T-helper 9 cell (primary cell): ENCODE data around the gene ABHD10.

Experiments used
- DNase-seq: peaks from one replicate; pipeline ENCODE4 v3.0.0-alpha.2; 2020
- total RNA-seq, 2 donors: gene quantifications; one replicate each; lab custom pipeline; 2026; lab: John Stamatoyannopoulos, UW

Gene ABHD10
- total RNA-seq = 16.2 to 31.3 reads per million in 2 donors

DNA sequence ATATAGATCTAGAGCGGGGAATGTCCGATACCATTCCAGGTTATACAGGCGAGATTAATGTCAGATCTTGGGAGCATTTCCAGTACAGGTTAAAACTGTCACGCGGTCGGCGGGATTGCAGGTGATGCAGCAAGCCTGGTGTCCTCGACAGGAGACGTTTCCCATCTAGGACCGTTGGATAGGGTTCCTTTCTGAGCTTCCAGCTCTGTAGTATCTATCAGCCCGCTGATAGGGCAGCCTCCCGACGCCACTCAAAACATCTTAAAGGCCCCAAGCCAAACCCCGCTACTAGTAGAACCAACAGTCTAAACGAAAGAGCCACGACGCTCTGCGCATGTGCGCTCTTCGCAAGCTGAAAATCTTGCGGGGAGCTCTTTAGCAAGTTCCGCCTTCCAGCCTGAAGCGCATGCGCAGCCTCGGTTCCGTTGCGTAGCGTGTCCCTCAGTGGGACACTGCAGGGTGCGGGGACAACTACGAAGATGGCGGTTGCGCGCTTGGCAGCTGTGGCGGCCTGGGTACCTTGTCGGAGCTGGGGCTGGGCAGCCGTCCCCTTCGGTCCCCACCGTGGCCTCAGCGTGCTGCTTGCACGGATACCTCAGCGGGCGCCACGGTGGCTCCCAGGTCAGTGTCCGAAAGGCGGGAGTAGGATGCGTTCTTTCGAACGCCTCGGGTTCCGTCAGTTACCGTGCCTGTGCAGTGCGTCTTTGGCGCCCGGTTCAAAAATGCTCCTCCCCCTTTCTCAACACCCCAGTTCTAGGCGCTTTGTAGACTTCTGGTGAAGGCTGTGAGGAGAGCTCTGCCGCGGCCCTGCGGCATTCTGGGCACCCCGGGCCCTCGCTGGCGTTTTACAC is at the start of gene ABHD10:
Gene ABHD10 (plus strand): TSS at position 444 of the 851 bp plus-strand sequence. CDS start 36 bp downstream, at position 480.
- DNase-seq = peak; percentile 92

DNA sequence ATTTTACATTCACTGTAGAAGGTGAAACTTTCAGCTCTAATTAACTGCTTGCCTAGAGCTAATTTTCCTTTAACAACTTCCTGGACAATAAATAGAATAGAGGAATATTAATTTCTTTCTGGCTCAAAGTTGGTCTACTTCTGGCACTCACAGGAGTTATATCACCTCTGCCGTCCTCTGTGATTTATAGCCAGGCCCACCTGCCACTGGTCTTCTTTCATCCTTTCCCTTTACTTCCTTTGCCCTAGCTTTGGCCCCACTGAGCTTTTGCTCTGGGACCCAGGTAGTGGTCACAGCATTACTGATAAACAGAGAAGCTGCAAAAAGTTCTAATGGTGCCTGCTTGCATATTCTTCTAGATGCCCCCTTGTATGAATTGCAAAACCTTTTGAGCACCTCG is 49.3 kb upstream of the ABHD10 start:
- DNase-seq = no peak

DNA sequence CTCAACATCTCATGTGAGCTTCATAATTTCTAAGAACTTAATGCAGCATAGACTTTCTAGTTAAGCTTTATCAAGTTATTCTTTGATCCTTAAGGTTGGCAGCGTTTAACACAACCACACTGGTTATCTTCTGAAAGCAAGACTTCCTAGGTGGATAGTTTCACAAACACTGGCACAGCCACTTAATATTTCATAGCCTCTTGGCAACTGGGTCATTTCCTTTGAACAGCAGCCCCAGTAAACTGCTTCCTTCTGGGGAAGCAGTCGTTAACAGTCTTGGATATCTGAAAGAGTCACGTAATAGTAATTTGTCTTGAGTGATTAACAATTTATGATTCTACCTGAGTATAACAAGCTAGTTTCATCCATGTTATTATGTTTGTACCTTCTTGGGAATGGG is 45.9 kb upstream of the ABHD10 start:
- DNase-seq = no peak

DNA sequence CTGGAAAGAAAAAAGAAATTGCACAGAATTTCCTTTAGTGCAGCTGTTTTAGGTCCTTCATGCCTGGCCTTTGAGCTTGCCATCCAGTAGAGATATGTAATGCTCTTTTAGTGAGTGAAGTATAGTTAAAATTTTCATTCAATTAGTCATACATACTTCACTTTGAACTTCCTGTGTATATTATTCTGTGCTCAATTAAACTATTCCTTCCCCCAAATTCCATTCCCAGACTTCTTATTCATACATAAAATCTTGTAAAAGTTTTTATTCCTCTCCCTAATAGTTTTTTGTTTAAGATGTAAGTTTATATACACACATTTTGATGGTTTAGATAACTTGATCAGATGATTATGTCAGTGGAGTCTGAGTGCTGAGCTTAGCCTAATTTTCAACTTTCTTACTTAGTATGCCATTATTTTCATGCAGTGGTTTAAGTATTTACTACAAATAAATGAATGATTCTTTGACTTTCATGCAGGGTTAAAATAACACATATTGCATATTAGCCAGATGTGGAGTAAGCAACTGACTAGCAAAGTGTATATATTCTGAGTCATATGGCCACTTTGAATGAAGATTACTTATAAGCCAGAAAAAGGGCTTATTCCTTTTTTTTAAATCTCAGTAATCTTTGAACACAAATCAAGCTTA is 42.5 kb upstream of the ABHD10 start:
- no peak for DNase-seq

DNA sequence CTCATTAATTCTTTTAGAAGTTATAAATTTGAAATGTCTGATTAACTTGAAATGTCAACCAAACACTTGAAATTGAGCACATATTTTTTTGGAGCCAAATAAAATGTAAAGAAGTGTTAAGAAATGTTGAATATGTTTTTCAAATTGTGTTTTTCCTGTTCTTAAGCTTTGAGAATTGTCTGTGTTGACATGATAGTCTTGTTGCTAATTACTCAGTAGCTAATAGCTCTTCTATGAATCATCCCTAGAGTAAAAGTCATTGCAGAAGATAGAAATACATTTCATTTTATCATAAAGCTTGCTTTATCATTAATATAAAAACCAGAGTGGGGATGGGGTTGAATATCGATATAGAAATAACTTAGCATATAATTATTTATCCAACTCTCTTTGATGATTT is 41.9 kb upstream of the ABHD10 start:
- DNase-seq = no peak

DNA sequence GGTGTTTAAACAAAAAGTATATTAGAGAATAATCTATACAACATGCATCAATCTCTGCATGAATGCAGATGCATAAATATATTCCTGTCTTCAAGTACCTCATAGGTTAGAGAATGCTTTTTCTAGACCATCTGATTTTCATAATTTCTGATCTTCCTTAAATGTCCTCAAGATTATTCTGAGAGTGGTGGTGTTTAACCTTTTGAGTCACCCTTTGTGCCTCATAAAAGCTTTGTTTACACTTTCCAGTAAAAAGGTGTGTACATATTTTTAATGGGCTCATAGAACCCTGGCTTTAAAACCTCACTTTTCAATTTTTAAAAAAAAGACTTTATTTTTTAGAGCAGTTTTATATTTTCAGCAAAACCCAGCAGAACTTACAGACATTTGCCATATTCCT is 41.0 kb upstream of the ABHD10 start:
- DNase-seq = no peak

DNA sequence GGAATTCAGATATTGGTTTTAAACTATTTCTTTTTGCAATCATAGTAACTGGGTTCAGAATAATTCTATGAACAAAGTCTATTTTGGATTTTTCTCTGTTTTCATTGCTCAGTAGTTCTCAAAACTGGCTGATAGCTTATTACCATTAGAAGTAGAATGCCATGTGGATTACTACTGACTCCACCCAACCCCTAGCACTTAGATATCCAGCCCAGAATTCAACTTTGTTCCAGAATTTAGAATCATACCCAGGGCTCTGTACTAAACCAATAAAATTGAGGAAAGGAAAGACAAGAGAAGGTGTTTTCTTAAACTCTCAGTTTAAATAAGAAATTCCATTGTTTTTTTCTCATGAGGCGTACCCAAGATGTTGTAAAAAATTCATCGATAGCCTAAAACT is 39.0 kb upstream of the ABHD10 start:
- DNase-seq = no peak

DNA sequence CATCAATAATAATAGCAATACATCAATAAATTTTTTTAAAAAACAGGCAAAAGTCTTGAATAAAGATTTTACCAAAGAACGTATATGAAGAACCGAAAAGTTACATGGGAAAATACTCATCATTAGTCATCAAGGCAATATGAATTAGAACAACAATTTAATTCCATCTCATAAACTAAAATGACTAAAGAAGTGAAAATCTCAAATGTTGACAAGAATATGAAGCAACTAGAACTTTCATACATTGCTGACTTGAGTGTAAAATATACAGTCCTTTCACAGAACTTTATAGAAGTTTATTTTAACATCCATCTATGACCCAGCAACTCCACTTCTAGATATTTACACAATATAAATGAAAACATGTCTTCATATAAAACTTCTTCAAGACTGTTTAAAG is 35.3 kb upstream of the ABHD10 start:
- DNase-seq = no peak

DNA sequence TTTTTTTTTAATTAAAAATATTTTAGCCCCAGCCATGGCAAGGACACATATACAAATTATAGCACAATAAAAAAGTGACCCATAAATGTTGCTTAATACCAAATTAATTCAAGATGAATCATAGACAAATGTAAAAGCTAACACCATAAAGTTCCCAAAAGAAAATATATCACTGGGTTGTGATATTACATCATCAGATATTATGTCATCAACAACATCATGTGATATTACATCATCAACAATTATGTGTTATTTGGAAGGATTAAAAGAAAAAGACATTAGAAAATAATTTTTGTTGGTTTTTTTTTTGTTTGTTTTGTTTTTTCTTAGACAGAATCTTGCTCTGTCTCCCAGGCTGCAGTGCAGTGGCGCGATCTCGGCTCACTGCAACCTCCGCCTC is 34.5 kb upstream of the ABHD10 start:
- DNase-seq = no peak

DNA sequence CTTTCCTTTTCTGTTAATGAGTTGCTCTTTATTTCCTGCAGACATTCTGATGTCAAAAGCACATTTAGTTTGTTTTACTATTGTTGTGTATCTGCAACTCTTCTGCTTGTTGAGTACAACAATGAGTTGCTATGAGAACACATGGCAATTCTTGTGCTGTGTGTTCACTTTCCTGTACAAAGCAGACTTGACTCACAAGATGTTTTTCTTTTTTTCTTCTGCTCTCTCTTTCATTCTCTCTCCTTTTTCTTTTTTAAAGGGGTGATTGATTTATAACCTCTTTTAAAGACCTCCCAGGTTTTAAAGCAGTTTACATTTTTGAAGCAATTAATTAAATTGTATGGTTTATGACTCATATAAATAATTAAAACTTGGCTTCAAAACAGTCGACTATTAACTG is 31.6 kb upstream of the ABHD10 start:
- DNase-seq = no peak

DNA sequence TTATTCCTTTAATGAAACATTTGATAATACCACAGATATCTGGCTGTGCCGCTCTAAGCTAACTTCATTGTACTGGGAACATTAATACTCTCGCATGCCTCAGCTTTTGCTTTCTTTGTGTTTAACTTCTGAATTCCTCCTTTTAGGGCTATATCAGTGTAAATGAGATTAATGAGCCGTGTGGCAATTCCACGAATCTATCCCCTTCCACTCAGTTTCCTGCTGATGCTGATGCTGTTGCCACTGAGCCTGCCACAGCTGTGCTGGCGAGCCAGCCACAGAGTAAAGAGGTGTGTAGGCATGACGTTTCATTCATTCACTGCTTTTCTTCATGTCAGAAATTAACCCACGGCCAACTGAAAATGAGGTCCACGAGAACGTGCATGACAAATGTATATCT is 30.0 kb upstream of the ABHD10 start:
- no peak for DNase-seq

DNA sequence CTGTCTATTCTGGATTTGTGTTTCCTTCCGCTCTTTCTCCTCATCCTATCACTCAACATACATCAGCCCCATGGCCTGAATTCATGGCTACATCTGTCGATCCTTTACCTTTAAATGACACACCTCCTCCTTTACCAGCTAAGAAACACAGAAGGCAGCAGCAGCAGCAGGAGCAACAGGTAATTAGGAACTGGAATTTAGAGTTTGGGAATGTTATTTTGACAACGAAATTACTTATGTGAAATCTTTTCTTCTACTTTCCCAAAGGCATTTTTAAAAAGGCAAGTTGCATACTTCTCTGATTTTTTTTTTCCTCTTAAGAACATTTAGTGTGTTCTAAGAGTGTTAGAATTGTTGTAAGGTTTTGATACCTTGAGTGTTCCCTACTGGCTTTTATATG is 29.1 kb upstream of the ABHD10 start:
- DNase-seq = no peak

DNA sequence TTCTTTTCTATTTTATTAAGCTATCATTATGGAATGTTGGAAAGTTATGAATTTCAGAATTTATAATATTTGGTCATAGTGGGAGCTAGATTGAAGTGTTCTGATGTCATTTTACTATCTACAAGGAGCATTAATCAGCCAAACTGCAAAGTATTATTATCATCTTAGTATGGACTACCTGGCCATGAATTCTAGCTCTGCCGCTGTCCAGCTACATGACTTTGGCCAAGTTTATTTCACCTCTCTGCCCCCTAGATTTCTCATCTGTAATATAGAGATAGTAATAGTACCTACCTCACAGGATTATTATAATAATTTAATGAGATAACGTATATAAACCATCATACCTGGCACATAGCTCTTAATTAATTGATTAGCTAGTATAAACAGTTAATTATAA is 27.8 kb upstream of the ABHD10 start:
- DNase-seq = no peak

DNA sequence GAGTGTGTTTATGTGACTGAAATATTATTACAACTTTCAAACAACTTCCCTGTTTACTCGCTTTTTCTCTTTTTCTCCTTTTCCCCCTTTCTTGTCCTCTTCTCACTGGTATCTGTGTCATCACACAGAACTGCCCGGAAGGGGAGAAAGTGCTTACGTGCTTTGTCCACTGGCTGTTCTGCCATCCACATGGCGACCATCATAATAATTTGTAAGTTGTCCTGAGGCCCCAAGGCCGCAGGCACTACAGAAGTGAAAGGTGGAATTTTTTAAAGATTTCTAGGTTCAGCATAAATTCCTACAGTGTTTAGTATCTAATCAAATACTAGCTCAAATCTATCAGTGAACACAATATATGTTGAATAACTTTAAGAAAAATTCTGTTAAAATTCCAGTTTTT is 26.7 kb upstream of the ABHD10 start:
- DNase-seq = no peak

DNA sequence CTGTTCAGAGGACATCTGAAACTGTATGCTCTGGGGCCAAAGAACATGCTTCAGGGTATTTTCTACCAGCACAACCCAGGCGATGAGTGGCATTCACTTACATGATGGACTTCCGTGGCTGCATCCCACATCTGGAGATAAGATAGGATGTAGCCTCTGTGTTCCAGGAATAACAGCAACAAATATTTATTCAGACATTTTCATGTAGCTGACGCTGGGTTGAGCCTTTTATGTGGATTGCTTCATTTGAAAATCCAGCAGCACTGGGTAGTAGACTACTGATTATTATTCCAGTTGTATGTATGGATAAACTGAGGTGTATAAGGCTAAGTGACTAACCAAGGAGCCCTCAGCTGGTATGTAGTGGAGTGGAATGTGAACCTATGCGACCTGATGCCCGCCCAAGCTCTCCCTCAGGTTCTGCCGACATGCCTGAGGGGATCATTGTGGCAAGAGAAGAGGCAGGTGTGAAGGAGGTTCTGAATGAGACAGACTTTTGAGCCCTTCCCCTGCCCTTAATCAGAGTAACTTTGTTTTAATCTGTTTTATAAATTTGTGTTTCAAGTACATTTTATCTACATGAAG is 25.9 kb upstream of the ABHD10 start:
- DNase-seq = no peak

DNA sequence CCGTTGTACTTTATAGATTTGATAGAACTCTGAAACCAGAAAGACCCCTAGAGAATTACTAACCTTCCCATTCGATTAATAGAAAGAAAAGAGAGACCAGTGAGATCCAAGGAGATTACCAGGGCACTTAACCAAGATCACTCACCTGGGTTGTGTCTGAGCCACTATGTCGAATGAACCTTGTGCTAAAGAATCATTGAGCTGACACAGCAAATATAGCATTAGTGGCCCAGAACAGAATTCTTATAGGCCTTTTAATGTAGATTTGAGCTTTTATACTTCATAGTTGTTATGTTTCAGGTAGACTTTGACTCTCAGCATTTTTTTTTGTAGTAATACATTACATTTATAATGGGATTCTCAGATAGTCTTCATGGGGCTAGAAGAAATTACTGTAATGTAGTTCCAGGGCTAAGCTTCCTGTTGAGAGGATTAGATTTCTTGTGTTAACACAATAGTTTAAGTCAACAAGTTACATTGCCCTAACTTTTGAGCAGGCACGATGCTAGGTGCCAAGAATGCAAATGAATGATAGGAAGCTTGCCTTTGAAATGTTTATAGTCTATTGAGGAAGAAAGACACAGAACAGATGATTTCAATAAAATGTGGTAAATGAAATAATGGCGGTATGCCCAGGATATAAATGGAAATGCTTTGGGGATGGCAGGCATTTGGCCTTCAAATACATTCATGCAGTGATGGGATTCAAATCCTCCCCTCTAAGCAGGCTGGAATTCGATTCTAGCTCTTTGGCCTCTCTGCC is 24.4 kb upstream of the ABHD10 start:
- DNase-seq = no peak

DNA sequence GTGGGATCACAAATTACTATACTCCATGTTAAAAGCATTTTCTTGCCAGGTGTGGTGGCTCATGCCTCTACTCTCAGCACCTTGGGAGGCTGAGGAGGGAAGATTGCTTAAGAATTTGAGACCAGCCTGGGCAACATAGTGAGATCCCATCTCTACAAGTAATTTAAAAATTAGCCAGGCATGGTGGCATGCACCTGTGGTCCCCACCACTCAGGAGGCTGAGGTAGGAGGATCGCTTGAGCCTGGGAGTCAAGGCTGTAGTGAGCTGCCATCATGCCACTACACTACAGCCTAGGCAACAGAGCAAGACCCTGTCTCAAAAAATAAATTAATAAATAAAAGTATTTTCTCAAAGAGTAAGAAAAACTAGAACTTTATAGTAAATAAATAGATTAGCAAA is 22.9 kb upstream of the ABHD10 start:
- DNase-seq = no peak

DNA sequence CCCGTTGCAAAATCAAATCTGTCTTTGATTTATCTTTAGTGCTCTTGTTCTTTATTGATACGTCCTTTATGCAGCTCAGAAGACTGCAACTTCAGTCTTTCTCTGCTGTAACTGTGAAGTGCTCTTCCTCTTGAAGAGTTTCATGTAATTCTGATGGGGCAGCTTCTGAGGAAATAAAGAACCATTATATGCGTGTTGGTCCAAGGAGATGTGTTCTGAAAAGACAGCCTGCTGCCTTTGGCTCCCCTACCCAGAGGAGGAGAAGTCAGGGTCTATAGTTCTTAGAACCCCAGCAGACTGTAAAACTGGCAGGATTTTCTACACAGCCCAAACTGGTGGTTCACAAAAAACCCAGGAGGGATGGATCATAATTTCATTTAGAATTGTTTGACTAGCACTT is 22.4 kb upstream of the ABHD10 start:
- no peak for DNase-seq

DNA sequence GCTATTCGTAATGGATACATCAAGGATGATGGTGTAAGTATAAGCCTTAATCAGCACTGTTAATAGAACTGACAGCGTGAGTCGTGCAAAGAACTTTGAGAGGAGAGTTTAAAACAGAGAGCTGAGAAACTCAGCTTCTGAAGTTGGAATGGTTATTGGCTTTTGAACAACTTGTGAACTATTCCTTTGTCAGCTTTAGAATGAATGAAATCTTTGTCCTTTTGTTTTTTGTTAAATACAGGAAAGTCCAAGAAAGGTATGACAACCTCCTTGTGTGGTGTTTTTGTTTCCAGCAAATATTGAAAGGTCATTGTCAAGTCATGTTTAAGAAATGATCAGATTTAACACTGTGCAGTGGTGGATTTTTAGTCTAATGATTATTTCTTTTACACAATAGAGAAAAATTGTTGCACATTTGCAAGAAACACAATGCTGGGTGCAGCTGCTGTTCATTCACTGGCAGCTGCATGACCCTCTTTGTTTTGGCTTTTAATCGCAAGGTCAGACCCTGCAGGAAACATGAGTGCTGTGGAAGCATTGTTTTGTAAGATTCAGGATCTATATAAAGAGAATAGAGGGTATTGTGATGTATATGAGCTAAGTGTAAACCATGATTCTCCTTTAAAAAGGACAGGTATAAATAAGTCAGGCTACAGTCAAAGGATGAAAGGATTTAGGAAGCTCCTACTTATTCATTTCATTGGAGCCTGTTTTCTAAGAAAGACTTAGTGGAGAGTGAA is 21.7 kb upstream of the ABHD10 start:
- no peak for DNase-seq

DNA sequence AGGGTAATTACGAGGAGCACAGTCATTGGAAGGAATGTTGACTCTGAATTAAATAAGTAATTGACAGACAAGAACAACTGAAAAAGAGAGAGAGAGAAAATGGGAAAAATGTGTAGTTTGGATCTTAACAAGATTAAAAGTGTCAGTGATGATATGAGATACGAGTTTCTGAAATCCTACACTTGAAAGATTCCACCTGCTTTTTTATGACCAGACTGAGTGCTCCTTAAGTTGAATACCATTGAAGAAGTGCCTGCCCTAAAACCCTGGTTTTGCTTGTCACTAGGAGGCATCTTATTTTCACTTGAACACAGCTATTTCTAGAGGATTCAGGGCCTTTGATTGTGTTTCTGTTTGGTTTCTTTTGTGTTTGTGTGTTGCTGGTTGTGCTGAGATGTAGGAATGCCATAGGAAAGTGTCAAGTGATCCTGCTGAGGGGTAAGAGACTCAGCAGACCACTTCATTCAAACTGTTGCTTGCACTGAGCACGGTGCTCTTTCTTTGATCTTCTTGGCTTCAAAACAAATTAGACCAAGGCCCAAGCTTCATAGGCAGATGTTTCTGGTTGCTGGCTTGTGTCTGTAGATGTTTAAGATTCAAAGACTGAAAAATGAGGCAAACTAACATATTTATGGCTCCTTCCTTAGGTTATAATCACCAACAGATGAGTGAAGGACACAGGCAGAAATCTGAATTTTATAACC is 17.2 kb upstream of the ABHD10 start:
- DNase-seq = no peak

DNA sequence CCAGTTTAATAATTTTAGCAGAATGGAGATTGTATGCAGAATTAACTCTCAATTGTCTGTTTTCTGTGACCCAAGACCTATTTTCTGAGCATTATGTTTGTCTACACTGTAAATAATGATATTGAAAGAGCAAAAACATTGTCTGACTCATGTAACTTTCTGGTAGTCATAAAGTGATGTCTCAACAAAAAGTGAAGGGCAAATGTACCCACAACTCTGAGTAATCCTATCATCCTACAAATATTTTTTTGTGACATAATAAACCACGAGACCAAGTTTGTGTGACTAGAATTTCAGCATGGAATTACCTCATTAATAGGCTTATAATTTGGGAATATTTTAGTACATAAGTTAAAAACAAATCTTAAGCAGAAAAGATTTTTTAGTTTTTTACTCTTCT is 15.4 kb upstream of the ABHD10 start:
- DNase-seq = no peak

DNA sequence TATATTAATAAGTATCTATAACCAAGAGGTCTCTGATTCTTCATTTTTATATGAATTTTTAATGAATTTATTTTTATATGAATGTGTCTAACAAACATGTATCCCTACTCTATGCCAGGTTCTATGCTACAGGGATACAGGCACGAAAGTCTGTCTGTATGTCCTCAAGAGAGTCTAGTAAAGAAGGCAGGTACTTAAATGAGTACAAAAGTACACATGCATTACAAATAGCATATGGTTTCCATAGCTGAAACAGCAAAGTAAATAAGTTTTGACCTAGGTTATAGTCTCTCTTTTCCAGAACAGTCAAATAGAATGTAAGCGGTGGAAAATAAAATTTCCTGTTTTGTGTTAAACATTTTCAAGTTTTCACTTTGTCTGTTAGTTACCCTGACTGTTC is 13.3 kb upstream of the ABHD10 start:
- DNase-seq = no peak
